B cell (primary cell): ENCODE results near the gene ZCCHC24. TPM values are rescaled to one million over a fixed set of nuclear protein-coding genes. Genes with fewer than 3 reads are reported as not detected.

ENCODE experiments used
- ATAC-seq: fragments of 200-7000 bp; cut with Tn5 transposase; one replicate; pipeline ENCODE4 v1.10.0; 2021; ENCODE audit warnings: low read depth, mild to moderate bottlenecking, moderate number of reproducible peaks, moderate library complexity
- CTCF ChIA-PET: fragments of 350-600 bp; sonication (Branson Sonifier 250); formaldehyde crosslinking; loops from one replicate; lab custom pipeline; 2021; ENCODE audit warnings: antibody characterized with exemption, inconsistent platforms; lab: Charles Lee
- POLR2A ChIA-PET: fragments of 350-600 bp; sonication (Branson Sonifier 250); formaldehyde crosslinking; loops from one replicate; lab custom pipeline; 2021; ENCODE audit warnings: antibody characterized with exemption; lab: Charles Lee
- DNase-seq: peaks from one replicate; pipeline ENCODE4 v3.0.0; 2013
- H2AFZ ChIP-seq: 2 replicates; pipeline ENCODE4 v1.6.1; 2012; ENCODE audit warnings: mild to moderate bottlenecking, low read depth, low read length; ENCODE audit not compliant: insufficient read depth, poor library complexity, severe bottlenecking
- H3K27ac ChIP-seq, 2 donors: 1 replicate in 1 of 2; 2 replicates in 1 of 2; pipeline ENCODE4 v1.5.1; 2012 to 2013; ENCODE audit warnings: low read length in 2 of 2, mild to moderate bottlenecking in 2 of 2, moderate library complexity in 1 of 2
- H3K27me3 ChIP-seq, 4 experiments: fragments of 200-600 bp in 1 of 4; sonication (generic) in 1 of 4; replicated peaks in 1 of 4; 1 replicate in 2 of 4; 2 replicates in 2 of 4; pipeline versions ENCODE4 v1.6.1 to v1.7.0; 2013 to 2016; ENCODE audit warnings: low read length in 3 of 4, mild to moderate bottlenecking in 2 of 4, mixed read lengths in 1 of 4, moderate library complexity in 1 of 4; ENCODE audit not compliant: insufficient read depth in 4 of 4, control insufficient read depth in 3 of 4; ENCODE audit errors: control extremely low read depth in 1 of 4
- H3K36me3 ChIP-seq, 2 experiments: replicated peaks in 1 of 2; 1 replicate in 1 of 2; 2 replicates in 1 of 2; pipeline versions ENCODE4 v1.6.1 to v1.7.1; 2013; ENCODE audit warnings: low read length in 1 of 2; ENCODE audit not compliant: insufficient read depth in 2 of 2, control insufficient read depth in 1 of 2; ENCODE audit errors: control extremely low read depth in 1 of 2, extremely low read depth in 1 of 2
- H3K4me1 ChIP-seq, 2 donors: fragments of 200-600 bp in 1 of 2; sonication (generic) in 1 of 2; 1 replicate in 1 of 2; 2 replicates in 1 of 2; pipeline versions ENCODE4 v1.5.1 to v1.6.1; 2013 to 2017; ENCODE audit warnings: low read length in 2 of 2; ENCODE audit not compliant: control insufficient read depth in 2 of 2, insufficient read depth in 2 of 2
- H3K4me2 ChIP-seq: replicated peaks from 2 replicates; pipeline ENCODE3; 2012; ENCODE audit warnings: mild to moderate bottlenecking, low read depth, low read length; ENCODE audit not compliant: poor library complexity, severe bottlenecking
- H3K4me3 ChIP-seq, 5 experiments: fragments of 200-600 bp in 1 of 5; sonication (generic) in 1 of 5; 1 replicate in 3 of 5; 2 replicates in 2 of 5; pipeline versions ENCODE4 v1.5.1 to v1.7.0; 2011 to 2016; ENCODE audit warnings: low read length in 4 of 5, mild to moderate bottlenecking in 4 of 5, low read depth in 2 of 5, control low read depth in 1 of 5, moderate library complexity in 1 of 5; ENCODE audit not compliant: insufficient read depth in 1 of 5; ENCODE audit errors: control extremely low read depth in 1 of 5, extremely low read depth in 1 of 5
- H3K79me2 ChIP-seq: fragments of 200-600 bp; sonication (generic); one replicate; pipeline ENCODE4 v1.6.0; 2016; ENCODE audit warnings: low read length; ENCODE audit not compliant: control insufficient read depth, insufficient read depth
- H3K9ac ChIP-seq: fragments of 200-600 bp; sonication (generic); 2 replicates; pipeline ENCODE4 v1.6.1; 2017; ENCODE audit warnings: mild to moderate bottlenecking, low read length, moderate library complexity
- H3K9me3 ChIP-seq, 3 donors: one replicate each; pipeline versions ENCODE4 v1.6.1 to v1.7.1; 2013; ENCODE audit warnings: low read length in 2 of 3; ENCODE audit not compliant: control insufficient read depth in 2 of 3, insufficient read depth in 1 of 3; ENCODE audit errors: control extremely low read depth in 1 of 3
- H4K20me1 ChIP-seq: 2 replicates; pipeline ENCODE4 v1.6.0; 2012; ENCODE audit warnings: mild to moderate bottlenecking, low read length; ENCODE audit not compliant: insufficient read depth, control insufficient read depth, poor library complexity, severe bottlenecking
- H3K27ac Mint-ChIP-seq: one replicate; pipeline ENCODE4 v1.8.0; 2021; ENCODE audit warnings: mixed read lengths
- H3K27me3 Mint-ChIP-seq: one replicate; pipeline ENCODE4 v1.8.0; 2021; ENCODE audit warnings: mixed read lengths
- H3K4me1 Mint-ChIP-seq: one replicate; pipeline ENCODE4 v1.8.0; 2021; ENCODE audit warnings: mixed read lengths
- H3K4me3 Mint-ChIP-seq: one replicate; pipeline ENCODE4 v1.8.0; 2021; ENCODE audit warnings: mixed read lengths
- H3K9me3 Mint-ChIP-seq: one replicate; pipeline ENCODE4 v1.8.0; 2022; ENCODE audit warnings: mixed read lengths; ENCODE audit not compliant: insufficient read depth
- EZH2 ChIP-seq: IDR thresholded peaks from 2 replicates; pipeline ENCODE4 v1.6.1; 2012; ENCODE audit warnings: borderline replicate concordance, low read depth, mild to moderate bottlenecking, moderate library complexity, low read length; ENCODE audit not compliant: insufficient read depth, poor library complexity, severe bottlenecking
- WGBS: methylation state at CpG from one replicate; pipeline ENCODE4 v1.1.5; 2013; ENCODE audit warnings: missing lambda C conversion rate; ENCODE audit not compliant: insufficient coverage; 5-methylcytosine and 5-hydroxymethylcytosine counted together
- intact Hi-C: fragments of 100-400 bp; cut with micrococcal nuclease; formaldehyde crosslinking; loops from one replicate; pipeline ENCODE4 v1.10.0; 2022
- polyA plus RNA-seq: library from polyadenylated mRNA; depleted of rRNA; stranded (reverse); fragments of >200 nt; gene quantifications from 2 replicates; pipeline ENCODE4 v1.2.3, GENCODE V29; 2012
- total RNA-seq, 2 donors: library from RNA; stranded (reverse); fragments of 120-200 nt in 1 of 2; gene quantifications; 1 replicate in 1 of 2; 2 replicates in 1 of 2; pipeline versions ENCODE4 v1.2.3 to v1.2.4, GENCODE V29; 2013 to 2022
- TF ChIP-seq, protein P1 (sequence below): fragments of 200-600 bp; IDR thresholded peaks from one replicate; pipeline ENCODE4 v1.8.0; 2022; ENCODE audit warnings: antibody characterized with exemption, mild to moderate bottlenecking

The ZCCHC24 gene
- total and polyA plus RNA-seq, 2 donors (not counting 1 experiment from before 2014, with no cell fraction given): 0.34 to 2.3 TPM

GRCh38 chr10:79380946-79381721 is 64.3 kb downstream of the ZCCHC24 start:
- no peak overlapping the region for H3K27ac ChIP-seq
- no peaks in the 10 kb centered on the region for H3K36me3 ChIP-seq
- DNase-seq (no peak), ATAC-seq (no peak)
- WGBS: 92% methylated on average over 9 of the region's 9 CpGs
- CTCF ChIA-PET: interaction anchor here (1.6 kb wide), 1 partner anchor 9 kb away, joined by 4 read pairs; no protein-coding TSS in a partner anchor
- H4K20me1 ChIP-seq: no peaks in the 10 kb centered on the region
- TF ChIP-seq, protein P1, sequence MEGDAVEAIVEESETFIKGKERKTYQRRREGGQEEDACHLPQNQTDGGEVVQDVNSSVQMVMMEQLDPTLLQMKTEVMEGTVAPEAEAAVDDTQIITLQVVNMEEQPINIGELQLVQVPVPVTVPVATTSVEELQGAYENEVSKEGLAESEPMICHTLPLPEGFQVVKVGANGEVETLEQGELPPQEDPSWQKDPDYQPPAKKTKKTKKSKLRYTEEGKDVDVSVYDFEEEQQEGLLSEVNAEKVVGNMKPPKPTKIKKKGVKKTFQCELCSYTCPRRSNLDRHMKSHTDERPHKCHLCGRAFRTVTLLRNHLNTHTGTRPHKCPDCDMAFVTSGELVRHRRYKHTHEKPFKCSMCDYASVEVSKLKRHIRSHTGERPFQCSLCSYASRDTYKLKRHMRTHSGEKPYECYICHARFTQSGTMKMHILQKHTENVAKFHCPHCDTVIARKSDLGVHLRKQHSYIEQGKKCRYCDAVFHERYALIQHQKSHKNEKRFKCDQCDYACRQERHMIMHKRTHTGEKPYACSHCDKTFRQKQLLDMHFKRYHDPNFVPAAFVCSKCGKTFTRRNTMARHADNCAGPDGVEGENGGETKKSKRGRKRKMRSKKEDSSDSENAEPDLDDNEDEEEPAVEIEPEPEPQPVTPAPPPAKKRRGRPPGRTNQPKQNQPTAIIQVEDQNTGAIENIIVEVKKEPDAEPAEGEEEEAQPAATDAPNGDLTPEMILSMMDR: no peak
- TF ChIP-seq EZH2: no peak
- H3K9ac ChIP-seq: no peak overlapping the region
- no peaks in the 10 kb centered on the region for H3K27me3 ChIP-seq
- Mint-ChIP-seq H3K4me3 (no peak overlapping the region), H3K27me3 (no peaks in the 10 kb centered on the region), H3K27ac (no peak overlapping the region), H3K9me3 (no peaks in the 10 kb centered on the region), H3K4me1 (no peaks in the 10 kb centered on the region)
- no peaks in the 10 kb centered on the region for H3K79me2 ChIP-seq
- H3K9me3 ChIP-seq: peaks cover 0 to 4% (median 0%) of the 10 kb centered on the region in 3 donors
- POLR2A ChIA-PET: no interaction called here
- no peak overlapping the region for H2AFZ ChIP-seq
- no peak overlapping the region for H3K4me2 ChIP-seq
- H3K4me3 ChIP-seq: no peak overlapping the region
- no peaks in the 10 kb centered on the region for H3K4me1 ChIP-seq
- intact Hi-C loops: loop anchor here (10.0 kb wide), 1 partner anchor 64 kb away; the partner anchor contains the start of gene ZCCHC24
